ENCODE data around the gene CCDC63. TPM values are rescaled to one million over a fixed set of nuclear protein-coding genes. Genes with fewer than 3 reads are reported as not detected.

CCDC63 gene
- total RNA-seq, 1 donor: not detected

- H3K4me3 ChIP-seq (ENCODE audit: low read length): no peak overlapping the region
These were observed 38.5 kb downstream of the CCDC63 start for GRCh38 chr12:110885152-110885840.

GRCh38 chr12:110888256-110888991, 41.6 kb downstream of the CCDC63 start:
- H3K4me3 ChIP-seq (ENCODE audit: low read length): peak overlapping the region; percentile 50

More at GRCh38 chr12:110885152-110885840, 38.5 kb downstream of the CCDC63 start:
- Histone ChIP-seq H3K27me3 (ENCODE audit: insufficient read depth, low read length) (no peaks in the 10 kb centered on the region), H3K9me3 (ENCODE audit: low read depth, low read length) (no peaks in the 10 kb centered on the region), H3K4me1 (ENCODE audit: insufficient read depth, low read length) (no peaks in the 10 kb centered on the region)

GRCh38 chr12:110889361-110889760, 42.6 kb downstream of the CCDC63 start:
- Histone ChIP-seq H3K4me3 (ENCODE audit: low read length) (no peak overlapping the region), H3K4me1 (ENCODE audit: insufficient read depth, low read length) (peaks cover under 1% of the 10 kb centered on the region), H3K27me3 (ENCODE audit: insufficient read depth, low read length) (no peaks in the 10 kb centered on the region), H3K9me3 (ENCODE audit: low read depth, low read length) (no peaks in the 10 kb centered on the region)

More at GRCh38 chr12:110888256-110888991, 41.6 kb downstream of the CCDC63 start:
- Histone ChIP-seq H3K27me3 (ENCODE audit: insufficient read depth, low read length) (no peaks in the 10 kb centered on the region), H3K9me3 (ENCODE audit: low read depth, low read length) (no peaks in the 10 kb centered on the region), H3K4me1 (ENCODE audit: insufficient read depth, low read length) (no peaks in the 10 kb centered on the region)

GRCh38 chr12:110893956-110894355, 47.2 kb downstream of the CCDC63 start:
- Histone ChIP-seq H3K9me3 (ENCODE audit: low read depth, low read length) (no peaks in the 10 kb centered on the region), H3K4me1 (ENCODE audit: insufficient read depth, low read length) (peaks cover 6% of the 10 kb centered on the region), H3K27me3 (ENCODE audit: insufficient read depth, low read length) (no peaks in the 10 kb centered on the region), H3K4me3 (ENCODE audit: low read length) (no peak overlapping the region)

- H3K4me3 ChIP-seq (ENCODE audit: low read length): no peak overlapping the region
- no peaks in the 10 kb centered on the region for H3K9me3 ChIP-seq (ENCODE audit: low read depth, low read length)
- H3K27me3 ChIP-seq (ENCODE audit: insufficient read depth, low read length): no peaks in the 10 kb centered on the region
- H3K4me1 ChIP-seq (ENCODE audit: insufficient read depth, low read length): peaks cover 6% of the 10 kb centered on the region
These were observed 49.8 kb downstream of the CCDC63 start for GRCh38 chr12:110896559-110896958.

- Histone ChIP-seq H3K4me3 (ENCODE audit: low read length) (no peak overlapping the region), H3K27me3 (ENCODE audit: insufficient read depth, low read length) (no peaks in the 10 kb centered on the region), H3K9me3 (ENCODE audit: low read depth, low read length) (no peaks in the 10 kb centered on the region), H3K4me1 (ENCODE audit: insufficient read depth, low read length) (peaks cover 4% of the 10 kb centered on the region)
These were observed 54.6 kb downstream of the CCDC63 start for GRCh38 chr12:110901401-110901800.

- no peaks in the 10 kb centered on the region for H3K27me3 ChIP-seq (ENCODE audit: insufficient read depth, low read length)
- H3K4me3 ChIP-seq (ENCODE audit: low read length): no peak overlapping the region
- peaks cover 7% of the 10 kb centered on the region for H3K4me1 ChIP-seq (ENCODE audit: insufficient read depth, low read length)
- H3K9me3 ChIP-seq (ENCODE audit: low read depth, low read length): no peaks in the 10 kb centered on the region
These were observed 56.7 kb downstream of the CCDC63 start for GRCh38 chr12:110903511-110903910.

GRCh38 chr12:110906083-110906482, 59.3 kb downstream of the CCDC63 start:
- Histone ChIP-seq H3K9me3 (ENCODE audit: low read depth, low read length) (no peaks in the 10 kb centered on the region), H3K4me3 (ENCODE audit: low read length) (no peak overlapping the region), H3K4me1 (ENCODE audit: insufficient read depth, low read length) (peaks cover 7% of the 10 kb centered on the region), H3K27me3 (ENCODE audit: insufficient read depth, low read length) (no peaks in the 10 kb centered on the region)

- no peaks in the 10 kb centered on the region for H3K9me3 ChIP-seq (ENCODE audit: low read depth, low read length)
- peaks cover 7% of the 10 kb centered on the region for H3K4me1 ChIP-seq (ENCODE audit: insufficient read depth, low read length)
- H3K4me3 ChIP-seq (ENCODE audit: low read length): no peak overlapping the region
- no peaks in the 10 kb centered on the region for H3K27me3 ChIP-seq (ENCODE audit: insufficient read depth, low read length)
These were observed 59.7 kb downstream of the CCDC63 start for GRCh38 chr12:110906516-110906915.

GRCh38 chr12:110906985-110907384, 60.2 kb downstream of the CCDC63 start:
- H3K27me3 ChIP-seq (ENCODE audit: insufficient read depth, low read length): no peaks in the 10 kb centered on the region
- no peak overlapping the region for H3K4me3 ChIP-seq (ENCODE audit: low read length)
- H3K9me3 ChIP-seq (ENCODE audit: low read depth, low read length): no peaks in the 10 kb centered on the region
- peaks cover 7% of the 10 kb centered on the region for H3K4me1 ChIP-seq (ENCODE audit: insufficient read depth, low read length)

GRCh38 chr12:110907583-110907982, 60.8 kb downstream of the CCDC63 start:
- H3K4me3 ChIP-seq (ENCODE audit: low read length): no peak overlapping the region
- no peaks in the 10 kb centered on the region for H3K9me3 ChIP-seq (ENCODE audit: low read depth, low read length)
- H3K4me1 ChIP-seq (ENCODE audit: insufficient read depth, low read length): peaks cover 7% of the 10 kb centered on the region
- no peaks in the 10 kb centered on the region for H3K27me3 ChIP-seq (ENCODE audit: insufficient read depth, low read length)

GRCh38 chr12:110908377-110909152, 61.8 kb downstream of the CCDC63 start:
- H3K4me3 ChIP-seq (ENCODE audit: low read length): no peak overlapping the region
- H3K27me3 ChIP-seq (ENCODE audit: insufficient read depth, low read length): no peaks in the 10 kb centered on the region
- H3K4me1 ChIP-seq (ENCODE audit: insufficient read depth, low read length): peaks cover 7% of the 10 kb centered on the region
- no peaks in the 10 kb centered on the region for H3K9me3 ChIP-seq (ENCODE audit: low read depth, low read length)

GRCh38 chr12:110912263-110912662, 65.5 kb downstream of the CCDC63 start:
- H3K4me1 ChIP-seq (ENCODE audit: insufficient read depth, low read length): no peaks in the 10 kb centered on the region
- H3K4me3 ChIP-seq (ENCODE audit: low read length): no peak overlapping the region
- H3K27me3 ChIP-seq (ENCODE audit: insufficient read depth, low read length): no peaks in the 10 kb centered on the region
- H3K9me3 ChIP-seq (ENCODE audit: low read depth, low read length): no peaks in the 10 kb centered on the region

- Histone ChIP-seq H3K4me1 (ENCODE audit: insufficient read depth, low read length) (no peaks in the 10 kb centered on the region), H3K9me3 (ENCODE audit: low read depth, low read length) (no peaks in the 10 kb centered on the region), H3K4me3 (ENCODE audit: low read length) (no peak overlapping the region), H3K27me3 (ENCODE audit: insufficient read depth, low read length) (no peaks in the 10 kb centered on the region)
These were observed 66.6 kb downstream of the CCDC63 start for GRCh38 chr12:110913119-110914056.
